GM12878 (cell line): ENCODE data around the gene SRPK2. TPM values are rescaled to one million over a fixed set of nuclear protein-coding genes. Genes with fewer than 3 reads are reported as not detected.

Experiments
- ATAC-seq: fragments of 200-7000 bp; cut with Tn5 transposase; 3 replicates; pipeline ENCODE4 v1.9.1; 2020; ENCODE audit warnings: mild to moderate bottlenecking, moderate library complexity
- BruUV-seq: library from RNA; stranded (reverse); fragments of 400-500 nt; replicated peaks from 2 replicates; lab custom pipeline; 2021; lab: Mats Ljungman, UMichigan
- CTCF ChIA-PET: fragments of 300-600 bp; sonication (Branson Sonifier 250); formaldehyde crosslinking; extraction: SDS; loops from one replicate; lab custom pipeline; 2021; ENCODE audit warnings: inconsistent platforms; lab: Yijun Ruan, JAX
- POLR2A ChIA-PET: fragments of 350-600 bp; formaldehyde crosslinking; extraction: SDS; loops from one replicate; lab custom pipeline; 2021; ENCODE audit warnings: inconsistent platforms; lab: Charles Lee
- RAD21 ChIA-PET: fragments of 300-600 bp; sonication (Branson Sonifier 250); formaldehyde crosslinking; loops from one replicate; lab custom pipeline; 2023; ENCODE audit warnings: antibody characterized with exemption; ENCODE audit not compliant: unreplicated experiment; lab: Charles Lee
- SMC1A ChIA-PET: fragments of 300-600 bp; sonication (Branson Sonifier 250); formaldehyde crosslinking; loops from one replicate; lab custom pipeline; 2023; ENCODE audit not compliant: unreplicated experiment, uncharacterized antibody; lab: Charles Lee
- DNase-seq: peaks from one replicate; pipeline ENCODE4 v3.0.0-alpha.2; 2011; ENCODE audit warnings: low read depth, low spot score
- FAIRE-seq: peaks from 3 replicates; lab custom pipeline; 2011; peaks lifted over from hg19 to GRCh38; lab: Jason Lieb, UNC
- H2AFZ ChIP-seq: 2 replicates; pipeline ENCODE4 v1.6.0; 2011; ENCODE audit warnings: low read depth, low read length, control low read depth; ENCODE audit not compliant: control insufficient read depth
- H3K27ac ChIP-seq: 2 replicates; pipeline ENCODE4 v1.5.1; 2011; ENCODE audit warnings: control low read depth; ENCODE audit not compliant: control insufficient read depth, insufficient read depth
- H3K27me3 ChIP-seq, 2 experiments: replicated peaks in 1 of 2; 2 replicates each; pipeline versions ENCODE4 v1.6.0 to v1.6.1; 2011; ENCODE audit warnings: low read length in 1 of 2; ENCODE audit not compliant: control insufficient read depth in 2 of 2, insufficient read depth in 2 of 2
- H3K36me3 ChIP-seq, 2 experiments: 2 replicates each; pipeline ENCODE4 v1.5.1; 2011; ENCODE audit warnings: low read length in 1 of 2; ENCODE audit not compliant: control insufficient read depth in 2 of 2, insufficient read depth in 2 of 2
- H3K4me1 ChIP-seq: 2 replicates; pipeline ENCODE4 v1.6.1; 2011; ENCODE audit warnings: mild to moderate bottlenecking, low read length, moderate library complexity, mixed read lengths; ENCODE audit not compliant: control insufficient read depth, insufficient read depth
- H3K4me2 ChIP-seq: 2 replicates; pipeline ENCODE4 v1.6.0; 2011; ENCODE audit warnings: control low read depth; ENCODE audit not compliant: control insufficient read depth, insufficient read depth
- H3K4me3 ChIP-seq: fragments of 200-600 bp; sonication (generic); 2 replicates; pipeline ENCODE4 v1.5.1; 2016
- H3K79me2 ChIP-seq: 2 replicates; pipeline ENCODE4 v1.6.0; 2011; ENCODE audit warnings: low read length; ENCODE audit not compliant: control insufficient read depth, insufficient read depth
- H3K9ac ChIP-seq: 2 replicates; pipeline ENCODE4 v1.8.0; 2011; ENCODE audit warnings: low read length, control low read depth, mixed read lengths; ENCODE audit not compliant: control insufficient read depth, insufficient read depth
- H3K9me3 ChIP-seq: replicated peaks from 3 replicates; pipeline ENCODE4 v1.5.1; 2011; ENCODE audit warnings: mild to moderate bottlenecking, low read length; ENCODE audit not compliant: control insufficient read depth, insufficient read depth
- H4K20me1 ChIP-seq: 2 replicates; pipeline ENCODE4 v1.6.0; 2011; ENCODE audit not compliant: control insufficient read depth, insufficient read depth
- ASH2L ChIP-seq: fragments of 300-600, 200-600 bp; sonication (generic); IDR thresholded peaks from 2 replicates; pipeline ENCODE4 v1.6.1; 2017; ENCODE audit warnings: low read depth, mild to moderate bottlenecking, borderline replicate concordance
- CBX5 ChIP-seq: sonication (generic); IDR thresholded peaks from 2 replicates; pipeline ENCODE4 v1.6.1; 2016; ENCODE audit warnings: low read depth, moderate library complexity, mild to moderate bottlenecking, inconsistent platforms
- CREM ChIP-seq: IDR thresholded peaks from 2 replicates; pipeline ENCODE4 v1.6.1; 2014; ENCODE audit warnings: antibody characterized with exemption, low read depth
- EP300 ChIP-seq, 2 experiments: fragments of 150-350 bp in 1 of 2; IDR thresholded peaks; 2 replicates each; pipeline ENCODE4 v1.6.1; 2011 to 2012; ENCODE audit warnings: low read depth in 2 of 2, low read length in 2 of 2, borderline replicate concordance in 1 of 2, improper control_type of control experiment in 1 of 2, inconsistent platforms in 1 of 2; ENCODE audit not compliant: control insufficient read depth in 1 of 2
- HDAC2 ChIP-seq: fragments of 200-600 bp; sonication (generic); IDR thresholded peaks from 2 replicates; pipeline ENCODE4 v1.6.1; 2017
- MEF2B ChIP-seq: fragments of 450-650 bp; IDR thresholded peaks from 2 replicates; pipeline ENCODE4 v1.6.1; 2018; ENCODE audit warnings: mild to moderate bottlenecking, moderate library complexity; ENCODE audit not compliant: partially characterized antibody, poor library complexity, severe bottlenecking
- MTA2 ChIP-seq: fragments of 450-650 bp; IDR thresholded peaks from 2 replicates; pipeline ENCODE4 v1.6.1; 2016; ENCODE audit warnings: low read depth, mild to moderate bottlenecking, moderate library complexity
- NR2C2 ChIP-seq: IDR thresholded peaks from 2 replicates; pipeline ENCODE4 v1.6.1; 2011; ENCODE audit warnings: borderline replicate concordance, low read depth; ENCODE audit not compliant: control insufficient read depth, insufficient read length
- PAX8 ChIP-seq: fragments of 450-650 bp; IDR thresholded peaks from 2 replicates; pipeline ENCODE4 v1.6.1; 2017; ENCODE audit warnings: mild to moderate bottlenecking, moderate library complexity
- POLR2A ChIP-seq: IDR thresholded peaks from 2 replicates; pipeline ENCODE4 v1.6.1; 2011; ENCODE audit warnings: low read depth, mild to moderate bottlenecking, low read length
- STAT1 ChIP-seq: fragments of 450-650 bp; conservative IDR thresholded peaks from 2 replicates; pipeline ENCODE4 v1.6.1; 2014; ENCODE audit warnings: antibody characterized with exemption, mild to moderate bottlenecking
- SUZ12 ChIP-seq: fragments of 200-600 bp; sonication (generic); IDR thresholded peaks from one replicate; pipeline ENCODE4 v1.6.1; 2018; ENCODE audit warnings: antibody characterized with exemption, mild to moderate bottlenecking; ENCODE audit not compliant: unreplicated experiment
- YY1 ChIP-seq: IDR thresholded peaks from 2 replicates; pipeline ENCODE4 v1.6.1; 2011; ENCODE audit warnings: low read depth, mild to moderate bottlenecking, low read length
- WGBS: methylation state at CpG from one replicate; pipeline ENCODE4 v1.1.6; 2016; ENCODE audit warnings: low lambda C conversion rate; ENCODE audit not compliant: insufficient replicate concordance, insufficient coverage; ENCODE audit errors: missing lambda C conversion rate; 5-methylcytosine and 5-hydroxymethylcytosine counted together
- in situ Hi-C: fragments of 300-500 bp; cut with MboI; formaldehyde crosslinking; loops from 9 replicates; pipeline ENCODE4 v1.14.3; 2018; ENCODE audit warnings: mixed read lengths
- intact Hi-C: fragments of 100-400 bp; cut with micrococcal nuclease; formaldehyde crosslinking; loops from one replicate; pipeline ENCODE4 v1.14.2; 2022; ENCODE audit not compliant: unreplicated experiment
- polyA plus RNA-seq, 11 experiments: library from polyadenylated mRNA; depleted of rRNA in 4 of 11; unstranded in 6 of 11; stranded (reverse) in 5 of 11; fragments of >200 nt; fragmentation: Nextera tagmentation in 4 of 11; fragmentation: Illumina TruSeq in 1 of 11; extraction: Ambion mirVana in 4 of 11; extraction: Trizol in 1 of 11; gene quantifications; 1 replicate in 1 of 11; 2 replicates in 10 of 11; pipeline versions ENCODE4 v1.2.1 to v1.2.3, GENCODE V29; 2011 to 2016; ENCODE audit warnings: inconsistent platforms in 2 of 11, missing spikeins in 2 of 11, low read depth in 1 of 11
- total RNA-seq, 4 experiments: library from RNA; depleted of rRNA in 3 of 4; stranded (reverse); fragments of >200 nt in 3 of 4; fragmentation: Illumina TruSeq in 1 of 4; extraction: Trizol in 1 of 4; gene quantifications; 2 replicates each; pipeline versions ENCODE4 v1.2.1 to v1.2.3, GENCODE V29; 2013 to 2021

Gene SRPK2
- total and polyA plus RNA-seq, 10 of the 15 experiments (the other 5 are each of a cell fraction or from before 2014, with no cell fraction given): 13.2 to 32.8 (median 24.5) TPM

- ChIA-PET POLR2A (interaction anchor here (0.7 to 1.3 kb wide), 5 partner anchors 9 to 144 kb away, joined by 3 to 4 read pairs (median 3); no protein-coding TSS in a partner anchor), RAD21 (interaction anchor here (1.1 to 3.3 kb wide), 3 partner anchors 13 to 84 kb away, joined by 3 to 13 read pairs (median 6); no protein-coding TSS in a partner anchor), SMC1A (interaction anchor here (0.7 to 3.4 kb wide), 7 partner anchors 13 to 165 kb away, joined by 3 to 23 read pairs (median 3); no protein-coding TSS in a partner anchor), CTCF (interaction anchor here (0.9 to 1.5 kb wide), 3 partner anchors 9 to 16 kb away, joined by 3 to 5 read pairs (median 4); no protein-coding TSS in a partner anchor)
- in situ Hi-C loops: no loop called here
- Histone ChIP-seq H3K27me3 (no peaks in the 10 kb centered on the region), H2AFZ (no peak overlapping the region), H4K20me1 (no peaks in the 10 kb centered on the region), H3K36me3 (no peaks in the 10 kb centered on the region), H3K4me1 (peaks cover 5% of the 10 kb centered on the region), H3K4me3 (no peak overlapping the region), H3K4me2 (no peak overlapping the region), H3K79me2 (peaks cover 8% of the 10 kb centered on the region), H3K9ac (no peak overlapping the region), H3K9me3 (no peaks in the 10 kb centered on the region; the same call in 2 of the 3 replicates), H3K27ac (no peak overlapping the region)
- TF ChIP-seq NR2C2 (no peak), PAX8 (no peak), YY1 (no peak), SUZ12 (no peak), EP300 (IDR thresholded peaks at IDR 0.05; ENCODE audit: borderline replicate concordance in 1 of 2, control insufficient read depth in 1 of 2, low read depth in 2 of 2, low read length in 2 of 2) (no peak), STAT1 (no peak), POLR2A (no peak), ASH2L (no peak), MEF2B (no peak), HDAC2 (no peak), MTA2 (no peak), CBX5 (no peak), CREM (no peak)
- intact Hi-C loops: no loop called here
- DNase-seq: no peak
- no peak for FAIRE-seq
- 97% methylated on average over 5 of the region's 5 CpGs for WGBS
- ATAC-seq: no peak
- BruUV-seq: no TSS peak
These were observed 165.8 kb downstream of the SRPK2 start for GRCh38 chr7:105222953-105223352.
